DOHH2 (cell line): ENCODE results near the gene TLR5.

ENCODE experiments used
- EZH2phosphoT487 ChIP-seq: fragments of 200-600 bp; sonication (generic); IDR thresholded peaks from 2 replicates; pipeline ENCODE4 v1.6.1; 2017; ENCODE audit warnings: borderline replicate concordance, mild to moderate bottlenecking, antibody characterized with exemption, low read length, moderate library complexity, mixed read lengths
- TF ChIP-seq, protein P1 (sequence below): fragments of 200-600 bp; sonication (generic); IDR thresholded peaks from one replicate; pipeline ENCODE4 v1.5.1; 2014; ENCODE audit warnings: antibody characterized with exemption, mild to moderate bottlenecking, low read depth, low read length; ENCODE audit not compliant: poor library complexity, severe bottlenecking

DNA sequence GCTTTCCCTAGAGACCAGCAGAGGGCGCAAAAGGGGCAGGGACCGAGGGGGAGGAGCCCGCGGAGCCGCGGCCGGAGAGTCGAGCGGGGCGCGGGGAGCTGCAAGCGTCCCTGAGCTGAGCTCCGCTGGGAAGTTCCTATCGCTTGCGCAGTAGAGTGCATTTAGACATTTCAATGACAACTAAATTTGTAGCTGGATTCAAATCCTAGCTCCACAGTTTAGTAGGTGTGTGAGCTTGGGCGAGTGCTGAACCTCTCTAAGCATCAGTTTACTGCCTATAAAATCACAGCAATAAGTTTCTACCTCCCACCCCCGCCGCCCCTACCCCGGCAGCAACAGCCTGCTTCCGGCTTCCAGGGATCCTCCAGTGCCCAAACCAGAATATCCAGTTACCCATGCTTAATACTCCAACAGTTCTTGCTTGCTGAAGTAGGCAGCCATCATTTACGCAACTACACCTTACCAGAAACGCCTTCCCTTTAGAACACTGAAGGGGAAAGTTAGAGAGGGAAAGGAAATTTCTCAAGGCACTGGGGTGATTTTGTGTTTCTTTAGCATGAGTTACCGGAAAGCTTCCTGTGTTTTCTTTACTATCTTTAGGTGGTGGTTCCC, 9.1 kb downstream of the TLR5 start:
- TF ChIP-seq, protein P1, sequence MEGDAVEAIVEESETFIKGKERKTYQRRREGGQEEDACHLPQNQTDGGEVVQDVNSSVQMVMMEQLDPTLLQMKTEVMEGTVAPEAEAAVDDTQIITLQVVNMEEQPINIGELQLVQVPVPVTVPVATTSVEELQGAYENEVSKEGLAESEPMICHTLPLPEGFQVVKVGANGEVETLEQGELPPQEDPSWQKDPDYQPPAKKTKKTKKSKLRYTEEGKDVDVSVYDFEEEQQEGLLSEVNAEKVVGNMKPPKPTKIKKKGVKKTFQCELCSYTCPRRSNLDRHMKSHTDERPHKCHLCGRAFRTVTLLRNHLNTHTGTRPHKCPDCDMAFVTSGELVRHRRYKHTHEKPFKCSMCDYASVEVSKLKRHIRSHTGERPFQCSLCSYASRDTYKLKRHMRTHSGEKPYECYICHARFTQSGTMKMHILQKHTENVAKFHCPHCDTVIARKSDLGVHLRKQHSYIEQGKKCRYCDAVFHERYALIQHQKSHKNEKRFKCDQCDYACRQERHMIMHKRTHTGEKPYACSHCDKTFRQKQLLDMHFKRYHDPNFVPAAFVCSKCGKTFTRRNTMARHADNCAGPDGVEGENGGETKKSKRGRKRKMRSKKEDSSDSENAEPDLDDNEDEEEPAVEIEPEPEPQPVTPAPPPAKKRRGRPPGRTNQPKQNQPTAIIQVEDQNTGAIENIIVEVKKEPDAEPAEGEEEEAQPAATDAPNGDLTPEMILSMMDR, result peak; percentile 90
- no peak for TF ChIP-seq EZH2phosphoT487
